HepG2 (cell line): ENCODE results near the gene APOC3. TPM values are rescaled to one million over a fixed set of nuclear protein-coding genes. Genes with fewer than 3 reads are reported as not detected.

ENCODE experiments used
- BCL6 ChIP-seq: IDR thresholded peaks from 2 replicates; pipeline ENCODE4 v1.6.1; 2016; ENCODE audit warnings: missing genetic modification reagents, missing compliant biosample characterization
- CENPT ChIP-seq: sonication (generic); formaldehyde crosslinking; IDR thresholded peaks from 2 replicates; pipeline ENCODE4 v1.8.0; 2022; ENCODE audit warnings: low read depth, mild to moderate bottlenecking, moderate library complexity, missing genetic modification reagents
- ETV6 ChIP-seq: sonication (generic); formaldehyde crosslinking; conservative IDR thresholded peaks from 2 replicates; pipeline ENCODE4 v1.4.0; 2020; ENCODE audit warnings: missing genetic modification reagents
- GATAD2A ChIP-seq: IDR thresholded peaks from 2 replicates; pipeline ENCODE4 v1.6.1; 2016
- HNRNPK ChIP-seq: fragments of 200-400 bp; formaldehyde crosslinking; IDR thresholded peaks from 2 replicates; pipeline ENCODE4 v1.6.1; 2018; ENCODE audit warnings: low read length, low read depth, moderate library complexity, mild to moderate bottlenecking; ENCODE audit not compliant: poor library complexity, severe bottlenecking
- HOXA7 ChIP-seq: sonication (generic); formaldehyde crosslinking; IDR thresholded peaks from 2 replicates; pipeline ENCODE4 v1.8.1; 2022; ENCODE audit warnings: mild to moderate bottlenecking, missing genetic modification reagents, moderate library complexity
- IKZF1 ChIP-seq: fragments of 450-650 bp; IDR thresholded peaks from 2 replicates; pipeline ENCODE4 v1.7.1; 2016
- IRX3 ChIP-seq: sonication (generic); formaldehyde crosslinking; IDR thresholded peaks from 2 replicates; pipeline ENCODE4 v1.8.1; 2023; ENCODE audit warnings: mild to moderate bottlenecking, low read depth, missing genetic modification reagents, borderline replicate concordance
- MTA1 ChIP-seq: sonication (generic); formaldehyde crosslinking; IDR thresholded peaks from 2 replicates; pipeline ENCODE4 v1.4.0; 2020; ENCODE audit warnings: missing genetic modification reagents, mild to moderate bottlenecking, borderline replicate concordance
- SMC3 ChIP-seq: IDR thresholded peaks from 2 replicates; pipeline ENCODE4 v1.6.1; 2011; ENCODE audit warnings: low read length, improper control_type of control experiment
- SP2 ChIP-seq: sonication (generic); formaldehyde crosslinking; IDR thresholded peaks from 2 replicates; pipeline ENCODE4 v1.5.1; 2020; ENCODE audit warnings: mild to moderate bottlenecking, missing genetic modification reagents
- TEAD3 ChIP-seq: optimal IDR thresholded peaks from 2 replicates; pipeline ENCODE3; 2016; ENCODE audit warnings: borderline replicate concordance
- ZNF274 ChIP-seq: sonication (generic); formaldehyde crosslinking; IDR thresholded peaks from 2 replicates; pipeline ENCODE4 v1.5.1; 2020; ENCODE audit warnings: mild to moderate bottlenecking, missing genetic modification reagents
- ZNF605 ChIP-seq: sonication (generic); formaldehyde crosslinking; IDR thresholded peaks from 2 replicates; pipeline ENCODE4 v1.8.0; 2022; ENCODE audit warnings: mild to moderate bottlenecking, missing genetic modification reagents
- ZNF768 ChIP-seq: sonication (generic); formaldehyde crosslinking; IDR thresholded peaks from 2 replicates; pipeline ENCODE4 v1.4.0; 2020; ENCODE audit warnings: missing genetic modification reagents
- ZNF776 ChIP-seq: sonication (generic); formaldehyde crosslinking; IDR thresholded peaks from 2 replicates; pipeline ENCODE4 v1.4.0; 2020; ENCODE audit warnings: mild to moderate bottlenecking, missing genetic modification reagents
- ZNF883 ChIP-seq: sonication (generic); formaldehyde crosslinking; IDR thresholded peaks from 2 replicates; pipeline ENCODE4 v1.5.1; 2020; ENCODE audit warnings: mild to moderate bottlenecking, missing genetic modification reagents; ENCODE audit errors: not compliant biosample characterization
- polyA plus RNA-seq, 8 experiments: library from polyadenylated mRNA; depleted of rRNA in 3 of 8; stranded (reverse) in 7 of 8; unstranded in 1 of 8; fragments of >200 nt; fragmentation: Illumina TruSeq in 4 of 8; extraction: Trizol in 4 of 8; gene quantifications; 2 replicates each; pipeline versions ENCODE4 v1.2.1 to v1.2.3, GENCODE V29; 2011 to 2016; ENCODE audit warnings: low read depth in 4 of 8, missing spikeins in 1 of 8, mixed read lengths in 1 of 8; ENCODE audit not compliant: insufficient read depth in 1 of 8
- total RNA-seq, 5 experiments: library from RNA; depleted of rRNA; stranded (reverse); fragments of >200 nt; fragmentation: Illumina TruSeq; extraction: Trizol; gene quantifications; 2 replicates each; pipeline ENCODE4 v1.2.3, GENCODE V29; 2016; ENCODE audit warnings: low read depth in 1 of 5
- TF ChIP-seq, protein P1 (sequence below): sonication (generic); formaldehyde crosslinking; IDR thresholded peaks from 2 replicates; pipeline ENCODE4 v1.4.0; 2020; ENCODE audit warnings: mild to moderate bottlenecking, missing genetic modification reagents
- TF ChIP-seq, protein P2 (sequence below): sonication (generic); formaldehyde crosslinking; IDR thresholded peaks from 2 replicates; pipeline ENCODE4 v1.9.0; 2022; ENCODE audit warnings: low read depth, missing genetic modification reagents
- TF ChIP-seq, protein P3 (sequence below): sonication (generic); formaldehyde crosslinking; IDR thresholded peaks from 2 replicates; pipeline ENCODE4 v1.8.1; 2022; ENCODE audit warnings: mild to moderate bottlenecking, missing genetic modification reagents
- TF ChIP-seq, protein P4 (sequence below): IDR thresholded peaks from 2 replicates; pipeline ENCODE4 v1.6.1; 2016
- TF ChIP-seq, protein P5 (sequence below): sonication (generic); formaldehyde crosslinking; IDR thresholded peaks from 2 replicates; pipeline ENCODE4 v1.4.0; 2020; ENCODE audit warnings: missing genetic modification reagents

Gene APOC3
- total and polyA plus RNA-seq, 2 of the 13 experiments (the other 11 are each of a cell fraction or from before 2014, with no cell fraction given) = 314 to 687 TPM

DNA sequence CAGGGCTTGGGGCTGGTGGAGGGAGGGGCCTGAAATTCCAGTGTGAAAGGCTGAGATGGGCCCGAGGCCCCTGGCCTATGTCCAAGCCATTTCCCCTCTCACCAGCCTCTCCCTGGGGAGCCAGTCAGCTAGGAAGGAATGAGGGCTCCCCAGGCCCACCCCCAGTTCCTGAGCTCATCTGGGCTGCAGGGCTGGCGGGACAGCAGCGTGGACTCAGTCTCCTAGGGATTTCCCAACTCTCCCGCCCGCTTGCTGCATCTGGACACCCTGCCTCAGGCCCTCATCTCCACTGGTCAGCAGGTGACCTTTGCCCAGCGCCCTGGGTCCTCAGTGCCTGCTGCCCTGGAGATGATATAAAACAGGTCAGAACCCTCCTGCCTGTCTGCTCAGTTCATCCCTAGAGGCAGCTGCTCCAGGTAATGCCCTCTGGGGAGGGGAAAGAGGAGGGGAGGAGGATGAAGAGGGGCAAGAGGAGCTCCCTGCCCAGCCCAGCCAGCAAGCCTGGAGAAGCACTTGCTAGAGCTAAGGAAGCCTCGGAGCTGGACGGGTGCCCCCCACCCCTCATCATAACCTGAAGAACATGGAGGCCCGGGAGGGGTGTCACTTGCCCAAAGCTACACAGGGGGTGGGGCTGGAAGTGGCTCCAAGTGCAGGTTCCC lies at the start of gene APOC3 (continued):
- TF ChIP-seq SP2 (no peak), BCL6 (peak; percentile 65), CENPT (CRISPR knock-in tag) (no peak), ETV6 (CRISPR knock-in tag) (no peak), IRX3 (no peak; the same call in 1 of the 2 replicates), HNRNPK (no peak), ZNF768 (CRISPR knock-in tag) (no peak), ZNF274 (CRISPR knock-in tag) (no peak), ZNF883 (CRISPR knock-in tag) (no peak), ZNF776 (no peak; the same call in 1 of the 2 replicates), IKZF1 (no peak), SMC3 (no peak; the same call in 1 of the 2 replicates), TEAD3 (CRISPR knock-in tag) (peak; percentile 12), ZNF605 (CRISPR knock-in tag) (peak; percentile 55; the same call in 1 of the 2 replicates), HOXA7 (no peak), MTA1 (peak; percentile 50; the same call in 1 of the 2 replicates), GATAD2A (CRISPR knock-in tag) (peak; percentile 90)
- TF ChIP-seq, protein P1, sequence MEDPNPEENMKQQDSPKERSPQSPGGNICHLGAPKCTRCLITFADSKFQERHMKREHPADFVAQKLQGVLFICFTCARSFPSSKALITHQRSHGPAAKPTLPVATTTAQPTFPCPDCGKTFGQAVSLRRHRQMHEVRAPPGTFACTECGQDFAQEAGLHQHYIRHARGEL (CRISPR knock-in tag) = 0 out of 2 replicates have a peak, but pooled peaks have one; percentile 63
- TF ChIP-seq, protein P2, sequence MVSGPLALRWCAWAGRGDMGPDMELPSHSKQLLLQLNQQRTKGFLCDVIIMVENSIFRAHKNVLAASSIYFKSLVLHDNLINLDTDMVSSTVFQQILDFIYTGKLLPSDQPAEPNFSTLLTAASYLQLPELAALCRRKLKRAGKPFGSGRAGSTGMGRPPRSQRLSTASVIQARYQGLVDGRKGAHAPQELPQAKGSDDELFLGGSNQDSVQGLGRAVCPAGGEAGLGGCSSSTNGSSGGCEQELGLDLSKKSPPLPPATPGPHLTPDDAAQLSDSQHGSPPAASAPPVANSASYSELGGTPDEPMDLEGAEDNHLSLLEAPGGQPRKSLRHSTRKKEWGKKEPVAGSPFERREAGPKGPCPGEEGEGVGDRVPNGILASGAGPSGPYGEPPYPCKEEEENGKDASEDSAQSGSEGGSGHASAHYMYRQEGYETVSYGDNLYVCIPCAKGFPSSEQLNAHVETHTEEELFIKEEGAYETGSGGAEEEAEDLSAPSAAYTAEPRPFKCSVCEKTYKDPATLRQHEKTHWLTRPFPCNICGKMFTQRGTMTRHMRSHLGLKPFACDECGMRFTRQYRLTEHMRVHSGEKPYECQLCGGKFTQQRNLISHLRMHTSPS (CRISPR knock-in tag) = peak; percentile 77; the same call in 1 of the 2 replicates
- TF ChIP-seq, protein P3, sequence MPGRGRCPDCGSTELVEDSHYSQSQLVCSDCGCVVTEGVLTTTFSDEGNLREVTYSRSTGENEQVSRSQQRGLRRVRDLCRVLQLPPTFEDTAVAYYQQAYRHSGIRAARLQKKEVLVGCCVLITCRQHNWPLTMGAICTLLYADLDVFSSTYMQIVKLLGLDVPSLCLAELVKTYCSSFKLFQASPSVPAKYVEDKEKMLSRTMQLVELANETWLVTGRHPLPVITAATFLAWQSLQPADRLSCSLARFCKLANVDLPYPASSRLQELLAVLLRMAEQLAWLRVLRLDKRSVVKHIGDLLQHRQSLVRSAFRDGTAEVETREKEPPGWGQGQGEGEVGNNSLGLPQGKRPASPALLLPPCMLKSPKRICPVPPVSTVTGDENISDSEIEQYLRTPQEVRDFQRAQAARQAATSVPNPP (CRISPR knock-in tag) = no peak
- TF ChIP-seq, protein P4, sequence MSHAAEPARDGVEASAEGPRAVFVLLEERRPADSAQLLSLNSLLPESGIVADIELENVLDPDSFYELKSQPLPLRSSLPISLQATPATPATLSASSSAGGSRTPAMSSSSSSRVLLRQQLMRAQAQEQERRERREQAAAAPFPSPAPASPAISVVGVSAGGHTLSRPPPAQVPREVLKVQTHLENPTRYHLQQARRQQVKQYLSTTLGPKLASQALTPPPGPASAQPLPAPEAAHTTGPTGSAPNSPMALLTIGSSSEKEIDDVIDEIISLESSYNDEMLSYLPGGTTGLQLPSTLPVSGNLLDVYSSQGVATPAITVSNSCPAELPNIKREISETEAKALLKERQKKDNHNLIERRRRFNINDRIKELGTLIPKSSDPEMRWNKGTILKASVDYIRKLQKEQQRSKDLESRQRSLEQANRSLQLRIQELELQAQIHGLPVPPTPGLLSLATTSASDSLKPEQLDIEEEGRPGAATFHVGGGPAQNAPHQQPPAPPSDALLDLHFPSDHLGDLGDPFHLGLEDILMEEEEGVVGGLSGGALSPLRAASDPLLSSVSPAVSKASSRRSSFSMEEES (CRISPR knock-in tag) = 0 out of 2 replicates have a peak, but pooled peaks have one; percentile 15
- TF ChIP-seq, protein P5, sequence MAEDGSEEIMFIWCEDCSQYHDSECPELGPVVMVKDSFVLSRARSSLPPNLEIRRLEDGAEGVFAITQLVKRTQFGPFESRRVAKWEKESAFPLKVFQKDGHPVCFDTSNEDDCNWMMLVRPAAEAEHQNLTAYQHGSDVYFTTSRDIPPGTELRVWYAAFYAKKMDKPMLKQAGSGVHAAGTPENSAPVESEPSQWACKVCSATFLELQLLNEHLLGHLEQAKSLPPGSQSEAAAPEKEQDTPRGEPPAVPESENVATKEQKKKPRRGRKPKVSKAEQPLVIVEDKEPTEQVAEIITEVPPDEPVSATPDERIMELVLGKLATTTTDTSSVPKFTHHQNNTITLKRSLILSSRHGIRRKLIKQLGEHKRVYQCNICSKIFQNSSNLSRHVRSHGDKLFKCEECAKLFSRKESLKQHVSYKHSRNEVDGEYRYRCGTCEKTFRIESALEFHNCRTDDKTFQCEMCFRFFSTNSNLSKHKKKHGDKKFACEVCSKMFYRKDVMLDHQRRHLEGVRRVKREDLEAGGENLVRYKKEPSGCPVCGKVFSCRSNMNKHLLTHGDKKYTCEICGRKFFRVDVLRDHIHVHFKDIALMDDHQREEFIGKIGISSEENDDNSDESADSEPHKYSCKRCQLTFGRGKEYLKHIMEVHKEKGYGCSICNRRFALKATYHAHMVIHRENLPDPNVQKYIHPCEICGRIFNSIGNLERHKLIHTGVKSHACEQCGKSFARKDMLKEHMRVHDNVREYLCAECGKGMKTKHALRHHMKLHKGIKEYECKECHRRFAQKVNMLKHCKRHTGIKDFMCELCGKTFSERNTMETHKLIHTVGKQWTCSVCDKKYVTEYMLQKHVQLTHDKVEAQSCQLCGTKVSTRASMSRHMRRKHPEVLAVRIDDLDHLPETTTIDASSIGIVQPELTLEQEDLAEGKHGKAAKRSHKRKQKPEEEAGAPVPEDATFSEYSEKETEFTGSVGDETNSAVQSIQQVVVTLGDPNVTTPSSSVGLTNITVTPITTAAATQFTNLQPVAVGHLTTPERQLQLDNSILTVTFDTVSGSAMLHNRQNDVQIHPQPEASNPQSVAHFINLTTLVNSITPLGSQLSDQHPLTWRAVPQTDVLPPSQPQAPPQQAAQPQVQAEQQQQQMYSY (CRISPR knock-in tag) = 0 out of 2 replicates have a peak, but pooled peaks have one; percentile 14
